ENCODE data around the gene PCDHB5.

DNA sequence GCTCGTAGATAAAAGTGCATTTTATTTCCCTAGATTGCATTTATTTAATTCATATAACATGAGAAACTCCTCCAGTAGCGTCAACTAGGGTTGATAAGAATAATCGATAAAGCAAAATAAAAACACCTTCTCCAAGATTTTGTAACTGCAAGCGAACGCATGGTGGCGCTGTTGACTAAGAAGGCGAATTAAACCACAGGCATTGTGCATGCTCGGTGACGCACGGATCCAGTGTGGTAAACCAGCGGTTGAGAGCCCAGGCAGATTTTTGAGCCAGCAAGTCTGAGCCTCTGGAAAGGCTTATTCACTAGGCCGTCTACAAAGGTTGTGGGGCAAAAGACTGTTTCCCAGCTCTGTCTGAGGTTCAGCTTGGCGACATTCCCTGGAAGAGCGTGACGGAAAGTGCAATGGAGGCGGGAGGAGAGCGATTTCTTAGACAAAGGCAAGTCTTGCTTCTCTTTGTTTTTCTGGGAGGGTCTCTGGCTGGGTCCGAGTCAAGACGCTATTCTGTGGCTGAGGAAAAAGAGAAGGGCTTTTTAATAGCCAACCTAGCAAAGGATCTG lies 34.7 kb upstream of the PCDHB5 start, which contains the start of gene PCDHB3:
- TF ChIP-seq, protein P1, sequence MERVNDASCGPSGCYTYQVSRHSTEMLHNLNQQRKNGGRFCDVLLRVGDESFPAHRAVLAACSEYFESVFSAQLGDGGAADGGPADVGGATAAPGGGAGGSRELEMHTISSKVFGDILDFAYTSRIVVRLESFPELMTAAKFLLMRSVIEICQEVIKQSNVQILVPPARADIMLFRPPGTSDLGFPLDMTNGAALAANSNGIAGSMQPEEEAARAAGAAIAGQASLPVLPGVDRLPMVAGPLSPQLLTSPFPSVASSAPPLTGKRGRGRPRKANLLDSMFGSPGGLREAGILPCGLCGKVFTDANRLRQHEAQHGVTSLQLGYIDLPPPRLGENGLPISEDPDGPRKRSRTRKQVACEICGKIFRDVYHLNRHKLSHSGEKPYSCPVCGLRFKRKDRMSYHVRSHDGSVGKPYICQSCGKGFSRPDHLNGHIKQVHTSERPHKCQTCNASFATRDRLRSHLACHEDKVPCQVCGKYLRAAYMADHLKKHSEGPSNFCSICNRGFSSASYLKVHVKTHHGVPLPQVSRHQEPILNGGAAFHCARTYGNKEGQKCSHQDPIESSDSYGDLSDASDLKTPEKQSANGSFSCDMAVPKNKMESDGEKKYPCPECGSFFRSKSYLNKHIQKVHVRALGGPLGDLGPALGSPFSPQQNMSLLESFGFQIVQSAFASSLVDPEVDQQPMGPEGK (tag by site-specific recombination; IDR thresholded peaks at IDR 0.05) = no peak
- TF ChIP-seq ZNF423 (tag by site-specific recombination; IDR thresholded peaks at IDR 0.05) (no peak), ZNF561 (tag by site-specific recombination; IDR thresholded peaks at IDR 0.05; ENCODE audit: borderline replicate concordance) (no peak), ZNF785 (tag by site-specific recombination; IDR thresholded peaks at IDR 0.05) (no peak), ZNF791 (tag by site-specific recombination; IDR thresholded peaks at IDR 0.05) (no peak), ZNF146 (tag by site-specific recombination; IDR thresholded peaks at IDR 0.05) (no peak), ZNF19 (tag by site-specific recombination; IDR thresholded peaks at IDR 0.05; ENCODE audit: low read depth) (no peak), ZNF24 (tag by site-specific recombination; IDR thresholded peaks at IDR 0.05) (no peak), ZNF184 (tag by site-specific recombination; IDR thresholded peaks at IDR 0.05) (no peak)
- TF ChIP-seq, protein P2, sequence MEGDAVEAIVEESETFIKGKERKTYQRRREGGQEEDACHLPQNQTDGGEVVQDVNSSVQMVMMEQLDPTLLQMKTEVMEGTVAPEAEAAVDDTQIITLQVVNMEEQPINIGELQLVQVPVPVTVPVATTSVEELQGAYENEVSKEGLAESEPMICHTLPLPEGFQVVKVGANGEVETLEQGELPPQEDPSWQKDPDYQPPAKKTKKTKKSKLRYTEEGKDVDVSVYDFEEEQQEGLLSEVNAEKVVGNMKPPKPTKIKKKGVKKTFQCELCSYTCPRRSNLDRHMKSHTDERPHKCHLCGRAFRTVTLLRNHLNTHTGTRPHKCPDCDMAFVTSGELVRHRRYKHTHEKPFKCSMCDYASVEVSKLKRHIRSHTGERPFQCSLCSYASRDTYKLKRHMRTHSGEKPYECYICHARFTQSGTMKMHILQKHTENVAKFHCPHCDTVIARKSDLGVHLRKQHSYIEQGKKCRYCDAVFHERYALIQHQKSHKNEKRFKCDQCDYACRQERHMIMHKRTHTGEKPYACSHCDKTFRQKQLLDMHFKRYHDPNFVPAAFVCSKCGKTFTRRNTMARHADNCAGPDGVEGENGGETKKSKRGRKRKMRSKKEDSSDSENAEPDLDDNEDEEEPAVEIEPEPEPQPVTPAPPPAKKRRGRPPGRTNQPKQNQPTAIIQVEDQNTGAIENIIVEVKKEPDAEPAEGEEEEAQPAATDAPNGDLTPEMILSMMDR (tag by site-specific recombination; IDR thresholded peaks at IDR 0.05) = no peak
- TF ChIP-seq, protein P3, sequence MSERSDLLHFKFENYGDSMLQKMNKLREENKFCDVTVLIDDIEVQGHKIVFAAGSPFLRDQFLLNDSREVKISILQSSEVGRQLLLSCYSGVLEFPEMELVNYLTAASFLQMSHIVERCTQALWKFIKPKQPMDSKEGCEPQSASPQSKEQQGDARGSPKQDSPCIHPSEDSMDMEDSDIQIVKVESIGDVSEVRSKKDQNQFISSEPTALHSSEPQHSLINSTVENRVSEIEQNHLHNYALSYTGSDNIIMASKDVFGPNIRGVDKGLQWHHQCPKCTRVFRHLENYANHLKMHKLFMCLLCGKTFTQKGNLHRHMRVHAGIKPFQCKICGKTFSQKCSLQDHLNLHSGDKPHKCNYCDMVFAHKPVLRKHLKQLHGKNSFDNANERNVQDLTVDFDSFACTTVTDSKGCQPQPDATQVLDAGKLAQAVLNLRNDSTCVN (tag by site-specific recombination; optimal IDR thresholded peaks at IDR 0.05) = no peak
- TF ChIP-seq, protein P4, sequence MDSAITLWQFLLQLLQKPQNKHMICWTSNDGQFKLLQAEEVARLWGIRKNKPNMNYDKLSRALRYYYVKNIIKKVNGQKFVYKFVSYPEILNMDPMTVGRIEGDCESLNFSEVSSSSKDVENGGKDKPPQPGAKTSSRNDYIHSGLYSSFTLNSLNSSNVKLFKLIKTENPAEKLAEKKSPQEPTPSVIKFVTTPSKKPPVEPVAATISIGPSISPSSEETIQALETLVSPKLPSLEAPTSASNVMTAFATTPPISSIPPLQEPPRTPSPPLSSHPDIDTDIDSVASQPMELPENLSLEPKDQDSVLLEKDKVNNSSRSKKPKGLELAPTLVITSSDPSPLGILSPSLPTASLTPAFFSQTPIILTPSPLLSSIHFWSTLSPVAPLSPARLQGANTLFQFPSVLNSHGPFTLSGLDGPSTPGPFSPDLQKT (IDR thresholded peaks at IDR 0.05; ENCODE audit: borderline replicate concordance, low read depth, low read length) = no peak
- TF ChIP-seq, protein P5, sequence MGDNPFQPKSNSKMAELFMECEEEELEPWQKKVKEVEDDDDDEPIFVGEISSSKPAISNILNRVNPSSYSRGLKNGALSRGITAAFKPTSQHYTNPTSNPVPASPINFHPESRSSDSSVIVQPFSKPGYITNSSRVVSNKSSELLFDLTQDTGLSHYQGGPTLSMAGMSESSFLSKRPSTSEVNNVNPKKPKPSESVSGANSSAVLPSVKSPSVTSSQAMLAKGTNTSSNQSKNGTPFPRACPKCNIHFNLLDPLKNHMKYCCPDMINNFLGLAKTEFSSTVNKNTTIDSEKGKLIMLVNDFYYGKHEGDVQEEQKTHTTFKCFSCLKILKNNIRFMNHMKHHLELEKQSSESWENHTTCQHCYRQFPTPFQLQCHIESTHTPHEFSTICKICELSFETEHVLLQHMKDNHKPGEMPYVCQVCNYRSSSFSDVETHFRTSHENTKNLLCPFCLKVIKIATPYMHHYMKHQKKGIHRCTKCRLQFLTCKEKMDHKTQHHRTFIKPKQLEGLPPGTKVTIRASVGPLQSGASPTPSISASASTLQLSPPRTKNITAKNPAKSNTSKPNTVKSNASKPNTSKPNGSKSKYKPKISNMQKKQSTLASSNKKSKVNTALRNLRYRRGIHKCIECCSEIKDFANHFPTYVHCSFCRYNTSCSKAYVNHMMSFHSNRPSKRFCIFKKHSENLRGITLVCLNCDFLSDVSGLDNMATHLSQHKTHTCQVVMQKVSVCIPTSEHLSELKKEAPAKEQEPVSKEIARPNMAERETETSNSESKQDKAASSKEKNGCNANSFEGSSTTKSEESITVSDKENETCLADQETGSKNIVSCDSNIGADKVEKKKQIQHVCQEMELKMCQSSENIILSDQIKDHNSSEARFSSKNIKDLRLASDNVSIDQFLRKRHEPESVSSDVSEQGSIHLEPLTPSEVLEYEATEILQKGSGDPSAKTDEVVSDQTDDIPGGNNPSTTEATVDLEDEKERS (tag by site-specific recombination; IDR thresholded peaks at IDR 0.05) = no peak
- TF ChIP-seq, protein P6, sequence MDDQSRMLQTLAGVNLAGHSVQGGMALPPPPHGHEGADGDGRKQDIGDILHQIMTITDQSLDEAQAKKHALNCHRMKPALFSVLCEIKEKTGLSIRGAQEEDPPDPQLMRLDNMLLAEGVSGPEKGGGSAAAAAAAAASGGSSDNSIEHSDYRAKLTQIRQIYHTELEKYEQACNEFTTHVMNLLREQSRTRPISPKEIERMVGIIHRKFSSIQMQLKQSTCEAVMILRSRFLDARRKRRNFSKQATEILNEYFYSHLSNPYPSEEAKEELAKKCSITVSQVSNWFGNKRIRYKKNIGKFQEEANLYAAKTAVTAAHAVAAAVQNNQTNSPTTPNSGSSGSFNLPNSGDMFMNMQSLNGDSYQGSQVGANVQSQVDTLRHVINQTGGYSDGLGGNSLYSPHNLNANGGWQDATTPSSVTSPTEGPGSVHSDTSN (CRISPR knock-in tag; IDR thresholded peaks at IDR 0.05) = no peak

All from HEK293 (cell line).